ENCODE measurements around the gene AIP.
A peak's percentile ranks its signal among the peaks of the same experiment; 100 is the strongest.
"Not testable (repeated sequence)": the region's sequence is repeated elsewhere in the genome, so short reads cannot be mapped to it uniquely, and the experiment has no call there.

Gene AIP

GRCh38 chr11:67448220-67448609, 34.6 kb upstream of the AIP start:
- DNase-seq (ENCODE audit: low read depth in 2 of 3, low spot score in 1 of 3), result no peak

GRCh38 chr11:67449116-67449844, 33.5 kb upstream of the AIP start:
- DNase-seq (ENCODE audit: low read depth in 2 of 3, low spot score in 1 of 3), result no peak

- DNase-seq (ENCODE audit: low read depth in 2 of 3, low spot score in 1 of 3), result no peak
These were observed 31.8 kb upstream of the AIP start for GRCh38 chr11:67450796-67451657.

GRCh38 chr11:67451658-67451976, 31.2 kb upstream of the AIP start:
- DNase-seq (ENCODE audit: low read depth in 2 of 3, low spot score in 1 of 3), result no peak

- no peak for DNase-seq (ENCODE audit: low read depth in 2 of 3, low spot score in 1 of 3)
These were observed 30.5 kb upstream of the AIP start, which contains the start of gene GPR152 for GRCh38 chr11:67452141-67452952. Gene GPR152 (minus strand): TSS chr11:67452729. CDS start chr11:67452724, 5 bp downstream.

- no peak for DNase-seq (ENCODE audit: low read depth in 2 of 3, low spot score in 1 of 3)
These were observed 28.8 kb upstream of the AIP start for GRCh38 chr11:67453816-67454732.

- no peak for DNase-seq (ENCODE audit: low read depth in 2 of 3, low spot score in 1 of 3)
These were observed 27.8 kb upstream of the AIP start, which contains the start of gene CABP4 for GRCh38 chr11:67455054-67455453. Gene CABP4 (plus strand): TSS chr11:67455354. CDS start chr11:67455424, 70 bp downstream.

- DNase-seq (ENCODE audit: low read depth in 2 of 3, low spot score in 1 of 3), result no peak
These were observed 26.6 kb upstream of the AIP start for GRCh38 chr11:67456068-67456705.

GRCh38 chr11:67457453-67457852, 25.4 kb upstream of the AIP start:
- no peak for DNase-seq (ENCODE audit: low read depth in 2 of 3, low spot score in 1 of 3)

- no peak for DNase-seq (ENCODE audit: low read depth in 2 of 3, low spot score in 1 of 3)
These were observed 24.6 kb upstream of the AIP start for GRCh38 chr11:67458266-67458665.

- DNase-seq (ENCODE audit: low read depth in 2 of 3, low spot score in 1 of 3), result no peak
These were observed 19.6 kb upstream of the AIP start for GRCh38 chr11:67463186-67463585.

- DNase-seq (ENCODE audit: low read depth in 2 of 3, low spot score in 1 of 3), result no peak
These were observed 19.0 kb upstream of the AIP start for GRCh38 chr11:67463680-67464410.

GRCh38 chr11:67464411-67465188, 18.2 kb upstream of the AIP start:
- peak; percentile 88 to 92 (median 91) for DNase-seq (ENCODE audit: low read depth in 2 of 3, low spot score in 1 of 3)

GRCh38 chr11:67465189-67465510, 17.7 kb upstream of the AIP start:
- no peak for DNase-seq (ENCODE audit: low read depth in 2 of 3, low spot score in 1 of 3)

GRCh38 chr11:67465530-67465929, 17.3 kb upstream of the AIP start:
- not testable (repeated sequence) for DNase-seq (ENCODE audit: low read depth in 2 of 3, low spot score in 1 of 3)

- DNase-seq (ENCODE audit: low read depth in 2 of 3, low spot score in 1 of 3), result no peak
These were observed 16.5 kb upstream of the AIP start for GRCh38 chr11:67466367-67466766.

GRCh38 chr11:67466962-67467771, 15.7 kb upstream of the AIP start:
- DNase-seq (ENCODE audit: low read depth in 2 of 3, low spot score in 1 of 3), result no peak

GRCh38 chr11:67468056-67468455, 14.8 kb upstream of the AIP start:
- DNase-seq (ENCODE audit: low read depth in 2 of 3, low spot score in 1 of 3), result no peak
